Suprapubic skin (tissue), 4 donors: Measurements from ENCODE around the gene DNAH1. TPM values are rescaled to one million over a fixed set of nuclear protein-coding genes. Genes with fewer than 3 reads are reported as not detected.
A peak's percentile ranks its signal among the peaks of the same experiment; 100 is the strongest.

ENCODE experiments used
- DNase-seq, 2 donors: peaks; one replicate each; pipeline ENCODE4 v3.0.0-alpha.2; 2019; ENCODE audit warnings: low spot score in 2 of 2
- H3K27ac ChIP-seq: fragments of 200-600 bp; sonication (generic); one replicate; pipeline ENCODE4 v1.5.1; 2019
- H3K27me3 ChIP-seq: fragments of 200-600 bp; sonication (generic); one replicate; pipeline ENCODE4 v1.5.1; 2019
- H3K36me3 ChIP-seq: fragments of 200-600 bp; sonication (generic); one replicate; pipeline ENCODE4 v1.5.1; 2019
- H3K4me1 ChIP-seq: fragments of 200-600 bp; sonication (generic); one replicate; pipeline ENCODE4 v1.5.1; 2019
- H3K4me3 ChIP-seq: fragments of 200-600 bp; sonication (generic); one replicate; pipeline ENCODE4 v1.5.1; 2019; ENCODE audit warnings: mild to moderate bottlenecking
- H3K9me3 ChIP-seq: fragments of 200-600 bp; sonication (generic); one replicate; pipeline ENCODE4 v1.5.1; 2019
- EP300 ChIP-seq: sonication (generic); formaldehyde crosslinking; IDR thresholded peaks from one replicate; pipeline ENCODE4 v1.6.1; 2017; ENCODE audit warnings: antibody characterized with exemption
- POLR2A ChIP-seq, 2 donors: fragments of 450-650 bp; IDR thresholded peaks; one replicate each; pipeline ENCODE4 v1.6.1; 2017; ENCODE audit warnings: antibody characterized with exemption in 2 of 2, mild to moderate bottlenecking in 2 of 2, moderate library complexity in 2 of 2
- POLR2AphosphoS5 ChIP-seq, 3 donors: sonication (generic); formaldehyde crosslinking; IDR thresholded peaks; one replicate each; pipeline ENCODE4 v1.6.1; 2017; ENCODE audit warnings: antibody characterized with exemption in 3 of 3
- WGBS: methylation state at CpG from one replicate; pipeline ENCODE4 v1.1.5; 2018; 5-methylcytosine and 5-hydroxymethylcytosine counted together
- total RNA-seq, 4 donors: library from RNA; depleted of rRNA; stranded (reverse); fragments of >200 nt; gene quantifications; one replicate each; pipeline ENCODE4 v1.1.0, GENCODE V29; 2016
- TF ChIP-seq, protein P1 (sequence below), 2 donors: fragments of 200-600 bp in 1 of 2; fragments of 450-650 bp in 1 of 2; sonication (generic) in 1 of 2; IDR thresholded peaks; one replicate each; pipeline ENCODE4 v1.5.1; 2016 to 2019; ENCODE audit warnings: antibody characterized with exemption in 2 of 2, mild to moderate bottlenecking in 1 of 2, moderate library complexity in 1 of 2

The DNAH1 gene
- total RNA-seq, 4 donors from 2014 or later: 3.4 to 10.1 (median 7.7) TPM

GRCh38 chr3:52438104-52438376, 121.9 kb downstream of the DNAH1 start:
- Histone ChIP-seq H3K4me3 (no peak overlapping the region), H3K9me3 (no peaks in the 10 kb centered on the region), H3K27me3 (no peaks in the 10 kb centered on the region), H3K27ac (no peak overlapping the region), H3K4me1 (peaks cover 57% of the 10 kb centered on the region), H3K36me3 (no peaks in the 10 kb centered on the region)
- TF ChIP-seq POLR2A (IDR thresholded peaks at IDR 0.05) (no peak), POLR2AphosphoS5 (IDR thresholded peaks at IDR 0.05) (no peak), EP300 (no peak)
- TF ChIP-seq, protein P1, sequence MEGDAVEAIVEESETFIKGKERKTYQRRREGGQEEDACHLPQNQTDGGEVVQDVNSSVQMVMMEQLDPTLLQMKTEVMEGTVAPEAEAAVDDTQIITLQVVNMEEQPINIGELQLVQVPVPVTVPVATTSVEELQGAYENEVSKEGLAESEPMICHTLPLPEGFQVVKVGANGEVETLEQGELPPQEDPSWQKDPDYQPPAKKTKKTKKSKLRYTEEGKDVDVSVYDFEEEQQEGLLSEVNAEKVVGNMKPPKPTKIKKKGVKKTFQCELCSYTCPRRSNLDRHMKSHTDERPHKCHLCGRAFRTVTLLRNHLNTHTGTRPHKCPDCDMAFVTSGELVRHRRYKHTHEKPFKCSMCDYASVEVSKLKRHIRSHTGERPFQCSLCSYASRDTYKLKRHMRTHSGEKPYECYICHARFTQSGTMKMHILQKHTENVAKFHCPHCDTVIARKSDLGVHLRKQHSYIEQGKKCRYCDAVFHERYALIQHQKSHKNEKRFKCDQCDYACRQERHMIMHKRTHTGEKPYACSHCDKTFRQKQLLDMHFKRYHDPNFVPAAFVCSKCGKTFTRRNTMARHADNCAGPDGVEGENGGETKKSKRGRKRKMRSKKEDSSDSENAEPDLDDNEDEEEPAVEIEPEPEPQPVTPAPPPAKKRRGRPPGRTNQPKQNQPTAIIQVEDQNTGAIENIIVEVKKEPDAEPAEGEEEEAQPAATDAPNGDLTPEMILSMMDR (IDR thresholded peaks at IDR 0.05): no peak
- WGBS: 49% methylated on average over 6 of the region's 6 CpGs
- DNase-seq: no peak

DNA sequence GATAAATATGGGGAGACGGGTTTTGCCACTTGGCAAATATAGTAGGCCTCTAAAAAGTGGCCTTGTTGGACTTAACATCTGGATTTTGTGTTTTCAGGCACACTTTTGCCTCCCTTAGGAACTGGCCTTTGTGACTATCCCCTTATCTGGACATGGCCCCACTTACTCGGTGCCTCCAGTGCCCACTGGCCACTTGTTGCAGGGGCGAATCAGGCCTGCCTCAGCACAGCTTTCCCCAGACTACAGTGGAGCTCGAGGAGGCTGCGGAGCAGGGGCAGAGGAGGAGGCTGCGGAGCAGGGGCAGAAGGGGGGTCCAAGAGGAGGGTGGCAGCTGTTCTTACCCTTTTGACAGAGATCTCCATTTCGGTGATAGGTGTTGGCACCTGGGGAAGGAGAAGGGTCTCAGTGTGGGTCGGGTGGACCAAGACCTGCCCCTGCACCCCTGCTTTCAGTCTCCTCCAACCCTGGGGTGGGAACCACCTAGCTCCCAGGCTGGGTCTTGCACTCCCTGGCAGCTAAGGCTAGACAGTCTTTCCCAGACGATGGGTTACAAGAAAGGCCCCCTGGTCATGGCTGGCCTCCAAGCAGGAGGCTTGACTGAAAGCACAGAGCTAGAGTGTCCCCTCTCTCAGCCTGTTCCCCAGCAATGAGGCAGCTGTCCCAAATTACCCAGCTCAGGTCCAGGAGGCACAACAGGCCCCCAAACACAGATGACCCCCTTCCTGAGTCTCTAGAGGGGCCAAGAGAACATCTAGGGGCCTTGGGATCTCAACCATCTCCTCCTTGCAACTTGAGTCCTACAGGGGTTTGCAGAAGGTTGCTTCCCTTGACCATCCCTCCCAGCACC, 122.7 kb downstream of the DNAH1 start:
- Histone ChIP-seq H3K36me3 (no peaks in the 10 kb centered on the region), H3K9me3 (no peaks in the 10 kb centered on the region), H3K4me1 (peaks cover 50% of the 10 kb centered on the region), H3K4me3 (no peak overlapping the region), H3K27ac (no peak overlapping the region), H3K27me3 (no peaks in the 10 kb centered on the region)
- TF ChIP-seq, protein P1 (IDR thresholded peaks at IDR 0.05): no peak
- TF ChIP-seq EP300: no peak
- no peak for TF ChIP-seq POLR2A (IDR thresholded peaks at IDR 0.05)
- no peak for TF ChIP-seq POLR2AphosphoS5 (IDR thresholded peaks at IDR 0.05)
- DNase-seq: peak in 1 of 2 donors; percentile 45
- WGBS: 83% methylated on average over 9 of the region's 9 CpGs

DNA sequence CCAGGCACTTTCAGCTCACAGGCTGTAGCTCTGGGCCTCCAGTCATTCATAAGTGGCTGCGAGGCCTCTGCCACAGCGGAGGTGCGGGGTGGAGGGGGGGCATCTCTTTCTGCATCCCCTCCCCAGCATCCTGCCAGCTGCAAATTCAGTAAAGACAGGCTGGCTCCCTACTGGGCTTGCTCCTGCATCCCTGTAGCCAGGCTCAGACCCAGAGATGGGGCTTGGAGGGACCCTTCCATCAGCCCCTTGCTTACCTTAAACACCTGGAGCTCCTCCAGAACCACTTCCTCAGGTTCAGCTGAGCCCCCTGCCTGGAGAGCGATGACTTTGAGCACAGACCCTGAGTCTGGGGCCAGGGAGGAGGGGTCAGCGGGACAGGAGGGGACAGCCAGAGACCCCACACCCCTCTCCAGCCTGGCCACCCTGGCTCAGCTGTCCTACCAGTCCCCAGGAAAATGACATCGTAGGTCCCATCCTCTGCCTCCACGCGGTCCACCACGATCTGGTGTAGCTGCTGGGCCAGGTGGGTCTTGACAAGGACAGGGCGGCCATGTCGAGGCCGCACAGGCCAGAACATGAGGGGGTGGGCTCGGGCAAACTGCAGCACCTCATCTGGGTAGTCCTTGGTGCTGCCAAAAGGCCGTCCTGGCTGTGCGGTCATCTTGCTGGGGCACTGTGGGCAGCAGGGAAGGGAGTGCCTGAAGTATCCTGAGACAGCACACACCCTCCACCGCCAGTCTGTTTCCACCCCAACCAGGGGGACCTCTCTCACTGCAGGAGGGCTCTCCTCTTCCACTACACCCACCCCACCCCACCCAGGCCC, 123.5 kb downstream of the DNAH1 start:
- no peak overlapping the region for H3K4me3 ChIP-seq
- TF ChIP-seq POLR2A (IDR thresholded peaks at IDR 0.05) (no peak), EP300 (no peak), POLR2AphosphoS5 (IDR thresholded peaks at IDR 0.05) (no peak)
- TF ChIP-seq, protein P1 (IDR thresholded peaks at IDR 0.05): no peak

DNA sequence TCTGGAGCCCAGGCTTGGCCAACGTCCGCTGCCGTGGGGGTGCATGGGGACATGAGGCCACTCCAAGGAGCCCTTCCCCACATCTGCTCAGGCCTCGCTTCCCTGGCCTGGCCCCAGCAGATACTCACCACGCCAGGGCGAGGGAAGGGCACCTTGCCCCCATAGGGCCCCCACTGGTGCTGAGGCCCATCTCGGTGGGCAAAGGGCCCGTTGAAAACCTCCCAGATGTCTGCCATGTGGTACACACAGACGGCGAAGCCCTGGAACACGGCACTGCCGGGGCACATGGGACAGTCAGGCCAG, 124.1 kb downstream of the DNAH1 start:
- TF ChIP-seq POLR2A (IDR thresholded peaks at IDR 0.05): no peak
- TF ChIP-seq EP300: no peak
- no peak for TF ChIP-seq POLR2AphosphoS5 (IDR thresholded peaks at IDR 0.05)
- TF ChIP-seq, protein P1 (IDR thresholded peaks at IDR 0.05): no peak
- H3K36me3 ChIP-seq: no peaks in the 10 kb centered on the region
- no peak overlapping the region for H3K27ac ChIP-seq
- peaks cover 49% of the 10 kb centered on the region for H3K4me1 ChIP-seq
- 90% methylated on average over 11 of the region's 12 CpGs for WGBS
- H3K9me3 ChIP-seq: no peaks in the 10 kb centered on the region
- DNase-seq: peak in 1 of 2 donors; percentile 59
- H3K4me3 ChIP-seq: no peak overlapping the region
- no peaks in the 10 kb centered on the region for H3K27me3 ChIP-seq

More for the DNA sequence above, 123.5 kb downstream of the DNAH1 start:
- H3K27ac ChIP-seq: no peak overlapping the region
- H3K27me3 ChIP-seq: no peaks in the 10 kb centered on the region
- WGBS: 92% methylated on average over 14 of the region's 16 CpGs
- peaks cover 49% of the 10 kb centered on the region for H3K4me1 ChIP-seq
- H3K36me3 ChIP-seq: no peaks in the 10 kb centered on the region
- H3K9me3 ChIP-seq: no peaks in the 10 kb centered on the region
- DNase-seq: no peak

GRCh38 chr3:52440671-52441070, 124.6 kb downstream of the DNAH1 start:
- no peak overlapping the region for H3K27ac ChIP-seq
- H3K4me3 ChIP-seq: no peak overlapping the region
- peaks cover 45% of the 10 kb centered on the region for H3K4me1 ChIP-seq
- no peaks in the 10 kb centered on the region for H3K27me3 ChIP-seq
- no peaks in the 10 kb centered on the region for H3K9me3 ChIP-seq
- WGBS: 88% methylated on average over 9 of the region's 14 CpGs
- peak in 1 of 2 donors; percentile 27 for DNase-seq
- TF ChIP-seq POLR2AphosphoS5 (IDR thresholded peaks at IDR 0.05) (no peak), EP300 (no peak), POLR2A (IDR thresholded peaks at IDR 0.05) (no peak)
- TF ChIP-seq, protein P1 (IDR thresholded peaks at IDR 0.05): no peak
- H3K36me3 ChIP-seq: no peaks in the 10 kb centered on the region
